Measurements from ENCODE around the gene MED20.

DNA sequence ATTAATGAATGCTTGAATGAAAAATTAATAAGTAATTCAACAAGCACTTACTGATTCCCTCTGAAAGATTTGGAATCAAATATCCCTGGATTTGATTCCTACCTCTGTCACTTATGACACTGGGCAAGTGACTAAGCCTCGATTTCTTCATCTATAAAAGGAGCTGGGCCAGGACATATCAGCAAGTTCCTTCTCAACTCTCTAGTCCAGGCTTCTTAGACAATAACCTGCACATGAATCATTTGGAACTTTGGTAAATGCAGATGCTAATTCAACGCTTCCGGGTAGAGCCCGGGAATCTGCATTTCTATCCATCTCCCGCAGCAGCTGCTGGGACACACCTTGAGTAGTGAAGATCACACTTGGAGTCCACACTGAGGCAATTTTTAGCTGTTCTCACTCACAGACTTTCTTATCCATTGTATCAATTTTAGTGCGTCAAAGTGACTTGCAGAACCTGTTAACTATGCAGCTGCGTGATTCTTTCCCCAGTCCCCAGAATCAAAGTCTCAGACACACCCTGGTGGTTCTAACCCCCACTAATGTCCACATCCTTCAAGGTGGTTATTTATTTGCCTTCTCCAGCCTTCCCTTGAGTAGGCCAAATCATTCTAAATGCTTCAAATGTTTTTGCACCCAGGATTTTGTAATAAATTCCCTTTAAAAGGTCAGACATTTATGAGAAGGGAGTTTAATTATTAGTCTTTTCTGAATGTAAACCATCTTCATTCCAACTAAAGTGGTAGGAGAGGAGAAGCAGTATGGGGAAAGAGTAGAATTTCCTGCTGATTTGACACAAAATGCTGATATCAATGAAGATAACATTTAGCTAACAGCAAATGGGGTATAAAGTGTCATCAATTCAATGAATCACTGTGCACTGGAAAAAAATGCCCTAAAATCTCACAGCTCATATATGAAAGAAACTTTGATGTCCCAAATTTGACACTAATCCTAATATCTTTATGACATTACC is 46.7 kb upstream of the MED20 start:
- TF ChIP-seq POLR2A (IDR thresholded peaks at IDR 0.05) (no peak), EP300 (IDR thresholded peaks at IDR 0.05) (no peak), POLR2AphosphoS5 (IDR thresholded peaks at IDR 0.05) (no peak)

Measured in stomach (tissue), 4 donors.